Panc1 (cell line): ENCODE measurements around the gene SOX18. TPM values are rescaled to one million over a fixed set of nuclear protein-coding genes. Genes with fewer than 3 reads are reported as not detected.

Experiments
- ATAC-seq: fragments of 200-7000 bp; cut with Tn5 transposase; 2 replicates; pipeline ENCODE4 v1.9.1; 2020; ENCODE audit warnings: mild to moderate bottlenecking, moderate library complexity
- BruUV-seq: library from RNA; stranded (reverse); fragments of 400-500 nt; replicated peaks from 2 replicates; lab custom pipeline; 2021; lab: Mats Ljungman, UMichigan
- CTCF ChIA-PET: fragments of 300-600 bp; sonication (Branson Sonifier 250); formaldehyde crosslinking; loops from one replicate; lab custom pipeline; 2022; ENCODE audit warnings: antibody characterized with exemption; lab: Charles Lee
- POLR2A ChIA-PET: fragments of 300-600 bp; sonication (Branson Sonifier 250); formaldehyde crosslinking; loops from one replicate; lab custom pipeline; 2022; ENCODE audit warnings: antibody characterized with exemption; lab: Charles Lee
- DNase-seq: peaks from one replicate; pipeline ENCODE4 v3.0.0-alpha.2; 2010; ENCODE audit warnings: low read depth, low spot score
- H3K27ac ChIP-seq: 2 replicates; pipeline ENCODE4 v1.5.1; 2011; ENCODE audit warnings: mild to moderate bottlenecking, low read length, inconsistent platforms
- H3K27me3 ChIP-seq: fragments of 200-500 bp; sonication (Bioruptor generic); 2 replicates; pipeline ENCODE4 v1.6.0; 2014; ENCODE audit warnings: low read length, inconsistent platforms; ENCODE audit not compliant: control insufficient read depth, insufficient read depth
- H3K36me3 ChIP-seq: fragments of 200-500 bp; sonication (Bioruptor generic); 2 replicates; pipeline ENCODE4 v1.5.1; 2014; ENCODE audit warnings: inconsistent platforms, mild to moderate bottlenecking, low read length, moderate library complexity; ENCODE audit not compliant: control insufficient read depth, insufficient read depth
- H3K4me1 ChIP-seq: 2 replicates; pipeline ENCODE4 v1.5.1; 2011; ENCODE audit warnings: inconsistent platforms, mild to moderate bottlenecking, low read length, moderate library complexity; ENCODE audit not compliant: control insufficient read depth, insufficient read depth
- H3K4me3 ChIP-seq, 2 experiments: 2 replicates each; pipeline ENCODE4 v1.5.1; 2011 to 2012; ENCODE audit warnings: low read depth in 2 of 2, low read length in 2 of 2, mild to moderate bottlenecking in 2 of 2, inconsistent platforms in 1 of 2, moderate library complexity in 1 of 2
- H3K9me3 ChIP-seq: fragments of 200-500 bp; sonication (Bioruptor generic); 2 replicates; pipeline ENCODE4 v1.5.1; 2014; ENCODE audit warnings: low read depth, mild to moderate bottlenecking, inconsistent platforms, low read length, moderate library complexity; ENCODE audit not compliant: control insufficient read depth, insufficient read depth
- CTCF ChIP-seq: fragments of 450-650 bp; IDR thresholded peaks from 2 replicates; pipeline ENCODE4 v1.5.1; 2017; ENCODE audit warnings: mild to moderate bottlenecking
- POLR2AphosphoS5 ChIP-seq: IDR thresholded peaks from 2 replicates; pipeline ENCODE4 v1.6.1; 2012; ENCODE audit warnings: mild to moderate bottlenecking, low read depth, low read length, moderate library complexity
- REST ChIP-seq, 2 experiments: IDR thresholded peaks; 2 replicates each; pipeline ENCODE4 v1.6.1; 2011 to 2012; ENCODE audit warnings: low read depth in 2 of 2, control low read depth in 1 of 2, low read length in 1 of 2, mild to moderate bottlenecking in 1 of 2, moderate library complexity in 1 of 2; ENCODE audit not compliant: insufficient read depth in 1 of 2
- SIN3A ChIP-seq: IDR thresholded peaks from 2 replicates; pipeline ENCODE4 v1.6.1; 2012; ENCODE audit warnings: low read depth, mild to moderate bottlenecking, low read length, moderate library complexity, borderline replicate concordance; ENCODE audit not compliant: insufficient read depth
- TCF7L2 ChIP-seq: IDR thresholded peaks from 2 replicates; pipeline ENCODE4 v1.6.1; 2011; ENCODE audit warnings: mild to moderate bottlenecking, low read depth, low read length, inconsistent platforms
- in situ Hi-C: cut with HindIII; loops from 2 replicates; pipeline ENCODE4 v1.10.0; 2016; ENCODE audit warnings: low sequenced_read_pairs, low pct_unique_long_range_greater_than_20kb
- intact Hi-C: fragments of 100-400 bp; cut with micrococcal nuclease; formaldehyde crosslinking; loops from one replicate; pipeline ENCODE4 v1.10.0; 2022; ENCODE audit not compliant: unreplicated experiment
- total RNA-seq: library from RNA; stranded (reverse); gene quantifications from one replicate; pipeline ENCODE4 v1.2.1, GENCODE V29; 2021; ENCODE audit not compliant: unreplicated experiment

The SOX18 gene
- total RNA-seq, 1 experiment from 2014 or later = 18.7 TPM

GRCh38 chr20:64067733-64068307, 18.4 kb upstream of the SOX18 start:
- intact Hi-C loops (no loop called here), in situ Hi-C loops (no loop called here)
- no peaks in the 10 kb centered on the region for H3K9me3 ChIP-seq
- DNase-seq = no peak
- no TSS peak for BruUV-seq
- H3K4me3 ChIP-seq = no peak overlapping the region
- ChIA-PET CTCF (no interaction called here), POLR2A (no interaction called here)
- H3K36me3 ChIP-seq = no peaks in the 10 kb centered on the region
- ATAC-seq = no peak
- peaks cover 26% of the 10 kb centered on the region for H3K4me1 ChIP-seq
- H3K27ac ChIP-seq = no peak overlapping the region
- H3K27me3 ChIP-seq = no peaks in the 10 kb centered on the region
- no peak for TF ChIP-seq TCF7L2
- TF ChIP-seq CTCF = no peak
- TF ChIP-seq REST (IDR thresholded peaks at IDR 0.05; ENCODE audit: insufficient read depth in 1 of 2, low read depth in 2 of 2, low read length in 1 of 2) = no peak
- TF ChIP-seq POLR2AphosphoS5 = no peak
- no peak for TF ChIP-seq SIN3A

- no peaks in the 10 kb centered on the region for H3K9me3 ChIP-seq
- no TSS peak for BruUV-seq
- H3K4me1 ChIP-seq = peaks cover 31% of the 10 kb centered on the region
- no peak for TF ChIP-seq TCF7L2
- no peak for TF ChIP-seq CTCF
- no peak for TF ChIP-seq REST (IDR thresholded peaks at IDR 0.05; ENCODE audit: insufficient read depth in 1 of 2, low read depth in 2 of 2, low read length in 1 of 2)
- no peak for TF ChIP-seq POLR2AphosphoS5
- no peak for TF ChIP-seq SIN3A
- no peak overlapping the region for H3K27ac ChIP-seq
- ATAC-seq (no peak), DNase-seq (no peak)
- intact Hi-C loops (no loop called here), in situ Hi-C loops (no loop called here)
- POLR2A ChIA-PET = no interaction called here
- CTCF ChIA-PET = interaction anchor here (1.1 kb wide), 1 partner anchor 13 kb away, joined by 3 read pairs; no protein-coding TSS in a partner anchor
- no peak overlapping the region for H3K4me3 ChIP-seq
- H3K36me3 ChIP-seq = no peaks in the 10 kb centered on the region
- H3K27me3 ChIP-seq = no peaks in the 10 kb centered on the region
Observed at GRCh38 chr20:64067005-64067632, 17.7 kb upstream of the SOX18 start.
